HCT116 (cell line): Measurements from ENCODE around the gene SPON1. TPM values are rescaled to one million over a fixed set of nuclear protein-coding genes. Genes with fewer than 3 reads are reported as not detected.
"Not testable (repeated sequence)": the region's sequence is repeated elsewhere in the genome, so short reads cannot be mapped to it uniquely, and the experiment has no call there.

Experiments
- ATAC-seq: fragments of 200-7000 bp; cut with Tn5 transposase; 2 replicates; pipeline ENCODE4 v1.9.1; 2020; ENCODE audit warnings: mild to moderate bottlenecking, moderate library complexity
- BruUV-seq: library from RNA; stranded (reverse); fragments of 400-500 nt; replicated peaks from 2 replicates; lab custom pipeline; 2021; lab: Mats Ljungman, UMichigan
- CTCF ChIA-PET: fragments of 300-600 bp; sonication (Branson Sonifier 250); formaldehyde crosslinking; loops from one replicate; lab custom pipeline; 2021; ENCODE audit warnings: antibody characterized with exemption; lab: Charles Lee
- POLR2A ChIA-PET: fragments of 300-600, 350-600 bp; sonication (Branson Sonifier 250); formaldehyde crosslinking; loops from one replicate; lab custom pipeline; 2021; ENCODE audit warnings: antibody characterized with exemption; lab: Charles Lee
- RAD21 ChIA-PET, 2 experiments: fragments of 300-600 bp; sonication (Branson Sonifier 250); formaldehyde crosslinking; loops; one replicate each; lab custom pipeline; 2023; ENCODE audit warnings: low total read pairs in 2 of 2; ENCODE audit not compliant: uncharacterized antibody in 2 of 2, unreplicated experiment in 2 of 2, low non-redundant PET in 1 of 2; lab: Charles Lee
- DNase-seq: peaks from one replicate; pipeline ENCODE4 v3.0.0-alpha.2; 2010; ENCODE audit warnings: low read depth, low spot score
- H2AFZ ChIP-seq: fragments of 200-600 bp; shearing (Covaris generic), sonication (generic); 2 replicates; pipeline ENCODE4 v1.6.1; 2017; ENCODE audit warnings: low read depth, mixed run types, mixed read lengths, antibody characterized with exemption, low read length; ENCODE audit not compliant: poor library complexity, severe bottlenecking
- H3K27ac ChIP-seq: 2 replicates; pipeline ENCODE4 v1.5.1; 2012; ENCODE audit warnings: low read depth, low read length
- H3K27me3 ChIP-seq: fragments of 200-600 bp; sonication (generic); 2 replicates; pipeline ENCODE4 v1.6.1; 2016; ENCODE audit warnings: mixed run types, low read length, mixed read lengths; ENCODE audit not compliant: insufficient read depth
- H3K36me3 ChIP-seq, 2 experiments: fragments of 200-500 bp in 1 of 2; fragments of 200-600 bp in 1 of 2; sonication (Bioruptor generic) in 1 of 2; sonication (generic) in 1 of 2; 2 replicates each; pipeline versions ENCODE4 v1.5.1 to v1.6.1; 2014 to 2016; ENCODE audit warnings: low read length in 2 of 2, inconsistent platforms in 1 of 2, mixed read lengths in 1 of 2, mixed run types in 1 of 2; ENCODE audit not compliant: insufficient read depth in 2 of 2, control insufficient read depth in 1 of 2
- H3K4me1 ChIP-seq, 2 experiments: fragments of 200-600 bp in 1 of 2; sonication (generic) in 1 of 2; 2 replicates each; pipeline versions ENCODE4 v1.5.1 to v1.6.1; 2012 to 2017; ENCODE audit warnings: low read length in 2 of 2, inconsistent platforms in 1 of 2, mild to moderate bottlenecking in 1 of 2, mixed read lengths in 1 of 2, mixed run types in 1 of 2, moderate library complexity in 1 of 2; ENCODE audit not compliant: insufficient read depth in 2 of 2, control insufficient read depth in 1 of 2
- H3K4me2 ChIP-seq: fragments of 200-600 bp; sonication (generic); 2 replicates; pipeline ENCODE4 v1.6.1; 2017; ENCODE audit warnings: mixed run types, low read length, mixed read lengths
- H3K4me3 ChIP-seq, 2 experiments: fragments of 200-600 bp in 1 of 2; sonication (generic) in 1 of 2; replicated peaks in 1 of 2; 2 replicates each; pipeline ENCODE4 v1.5.1; 2011 to 2016; ENCODE audit warnings: low read length in 2 of 2, control low read depth in 1 of 2, low read depth in 1 of 2, mild to moderate bottlenecking in 1 of 2, mixed read lengths in 1 of 2, mixed run types in 1 of 2
- H3K79me2 ChIP-seq: fragments of 200-600 bp; sonication (generic); 2 replicates; pipeline ENCODE4 v1.6.1; 2017; ENCODE audit warnings: mild to moderate bottlenecking, mixed run types, low read length, moderate library complexity, mixed read lengths; ENCODE audit not compliant: insufficient read depth
- H3K9ac ChIP-seq: fragments of 200-600 bp; sonication (generic); 2 replicates; pipeline ENCODE4 v1.6.1; 2016; ENCODE audit warnings: low read length, mixed read lengths
- H3K9me2 ChIP-seq: fragments of 200-600 bp; sonication (generic), shearing (Covaris generic); 2 replicates; pipeline ENCODE4 v1.6.1; 2017; ENCODE audit warnings: mixed run types, mild to moderate bottlenecking, moderate library complexity; ENCODE audit not compliant: insufficient read depth
- H3K9me3 ChIP-seq, 2 experiments: fragments of 200-500 bp in 1 of 2; fragments of 200-600 bp in 1 of 2; sonication (Bioruptor generic) in 1 of 2; sonication (generic) in 1 of 2; 2 replicates each; pipeline ENCODE4 v1.6.1; 2014 to 2017; ENCODE audit warnings: low read length in 2 of 2, mixed read lengths in 2 of 2, inconsistent platforms in 1 of 2, low read depth in 1 of 2, mild to moderate bottlenecking in 1 of 2, mixed run types in 1 of 2, moderate library complexity in 1 of 2; ENCODE audit not compliant: control insufficient read depth in 1 of 2, insufficient read depth in 1 of 2
- H4K20me1 ChIP-seq: fragments of 200-600 bp; sonication (generic), shearing (Covaris generic); 2 replicates; pipeline ENCODE4 v1.6.1; 2017; ENCODE audit warnings: mixed run types, mild to moderate bottlenecking, moderate library complexity; ENCODE audit not compliant: insufficient read depth
- CBX3 ChIP-seq: IDR thresholded peaks from 2 replicates; pipeline ENCODE4 v1.6.1; 2012; ENCODE audit warnings: low read depth
- CEBPB ChIP-seq: IDR thresholded peaks from 2 replicates; pipeline ENCODE4 v1.6.1; 2012; ENCODE audit warnings: low read depth
- ELF1 ChIP-seq: IDR thresholded peaks from 2 replicates; pipeline ENCODE4 v1.6.1; 2012; ENCODE audit warnings: low read depth, borderline replicate concordance
- EZH2 ChIP-seq: fragments of 200-600 bp; sonication (generic); IDR thresholded peaks from 2 replicates; pipeline ENCODE4 v1.6.1; 2017; ENCODE audit warnings: antibody characterized with exemption, mixed run types
- FOSL1 ChIP-seq: IDR thresholded peaks from 2 replicates; pipeline ENCODE4 v1.6.1; 2012; ENCODE audit warnings: low read depth
- JUND ChIP-seq: IDR thresholded peaks from 2 replicates; pipeline ENCODE4 v1.6.1; 2012
- POLR2A ChIP-seq: IDR thresholded peaks from 2 replicates; pipeline ENCODE4 v1.7.0; 2011; ENCODE audit warnings: borderline replicate concordance; ENCODE audit not compliant: insufficient read depth, insufficient read length; ENCODE audit errors: extremely low read depth
- POLR2AphosphoS5 ChIP-seq: IDR thresholded peaks from 2 replicates; pipeline ENCODE4 v1.6.1; 2011; ENCODE audit warnings: mild to moderate bottlenecking, low read depth, low read length, moderate library complexity
- TCF7L2 ChIP-seq: IDR thresholded peaks from 2 replicates; pipeline ENCODE4 v1.7.0; 2011; ENCODE audit warnings: borderline replicate concordance, inconsistent platforms; ENCODE audit not compliant: insufficient read depth, insufficient read length; ENCODE audit errors: extremely low read depth
- ZFX ChIP-seq: fragments of 450-650 bp; IDR thresholded peaks from 2 replicates; pipeline ENCODE4 v1.6.1; 2017
- ZNF274 ChIP-seq: fragments of 200-500 bp; sonication (Bioruptor generic); IDR thresholded peaks from 2 replicates; pipeline ENCODE4 v1.6.1; 2014; ENCODE audit warnings: mild to moderate bottlenecking, low read depth, low read length, inconsistent platforms
- intact Hi-C: fragments of 100-400 bp; cut with micrococcal nuclease; formaldehyde crosslinking; loops from 2 replicates; pipeline ENCODE4 v1.10.0; 2022
- total RNA-seq: library from RNA; stranded (reverse); gene quantifications from one replicate; pipeline ENCODE4 v1.2.1, GENCODE V29; 2021; ENCODE audit not compliant: unreplicated experiment
- TF ChIP-seq, protein P1 (sequence below): IDR thresholded peaks from 2 replicates; pipeline ENCODE4 v1.6.1; 2012
- TF ChIP-seq, protein P2 (sequence below): IDR thresholded peaks from 2 replicates; pipeline ENCODE4 v1.6.1; 2012
- TF ChIP-seq, protein P3 (sequence below), 3 experiments: fragments of 200-600 bp in 1 of 3; sonication (generic) in 1 of 3; IDR thresholded peaks in 2 of 3; conservative IDR thresholded peaks in 1 of 3; 2 replicates each; pipeline ENCODE4 v1.5.1; 2012 to 2017; ENCODE audit warnings: low read depth in 2 of 3, low read length in 2 of 3, antibody characterized with exemption in 1 of 3, borderline replicate concordance in 1 of 3, control low read depth in 1 of 3, mild to moderate bottlenecking in 1 of 3, mixed read lengths in 1 of 3, mixed run types in 1 of 3, moderate library complexity in 1 of 3; ENCODE audit not compliant: insufficient read depth in 1 of 3

The SPON1 gene
- total RNA-seq, 1 experiment from 2014 or later, result 0.17 TPM

DNA sequence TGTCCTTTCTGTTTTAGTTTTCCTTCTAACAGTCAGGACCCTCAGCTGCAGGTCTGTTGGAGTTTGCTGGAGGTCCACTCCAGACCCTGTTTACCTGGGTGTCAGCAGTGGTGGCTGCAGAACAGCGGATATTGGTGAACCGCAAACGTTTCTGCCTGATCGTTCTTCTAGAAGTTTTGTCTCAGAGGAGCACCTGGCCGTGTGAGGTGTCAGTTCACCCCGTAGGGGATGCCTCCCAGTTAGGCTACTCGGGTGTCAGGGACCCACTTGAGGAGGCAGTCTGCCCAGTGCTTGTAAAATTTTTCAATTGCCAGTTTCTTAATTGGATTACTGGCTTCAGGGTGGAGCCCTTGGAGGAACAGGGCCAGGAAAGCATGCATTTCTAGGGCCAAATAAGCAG, 211.2 kb downstream of the SPON1 start:
- H3K4me3 ChIP-seq, H3K4me1 ChIP-seq, H3K27me3 ChIP-seq, intact Hi-C loops, BruUV-seq, H3K79me2 ChIP-seq, H2AFZ ChIP-seq, CTCF ChIA-PET, H3K36me3 ChIP-seq, ATAC-seq, H4K20me1 ChIP-seq, POLR2A ChIA-PET, H3K9ac ChIP-seq, H3K4me2 ChIP-seq, H3K9me3 ChIP-seq, RAD21 ChIA-PET, H3K27ac ChIP-seq, H3K9me2 ChIP-seq, DNase-seq: not testable (repeated sequence)

DNA sequence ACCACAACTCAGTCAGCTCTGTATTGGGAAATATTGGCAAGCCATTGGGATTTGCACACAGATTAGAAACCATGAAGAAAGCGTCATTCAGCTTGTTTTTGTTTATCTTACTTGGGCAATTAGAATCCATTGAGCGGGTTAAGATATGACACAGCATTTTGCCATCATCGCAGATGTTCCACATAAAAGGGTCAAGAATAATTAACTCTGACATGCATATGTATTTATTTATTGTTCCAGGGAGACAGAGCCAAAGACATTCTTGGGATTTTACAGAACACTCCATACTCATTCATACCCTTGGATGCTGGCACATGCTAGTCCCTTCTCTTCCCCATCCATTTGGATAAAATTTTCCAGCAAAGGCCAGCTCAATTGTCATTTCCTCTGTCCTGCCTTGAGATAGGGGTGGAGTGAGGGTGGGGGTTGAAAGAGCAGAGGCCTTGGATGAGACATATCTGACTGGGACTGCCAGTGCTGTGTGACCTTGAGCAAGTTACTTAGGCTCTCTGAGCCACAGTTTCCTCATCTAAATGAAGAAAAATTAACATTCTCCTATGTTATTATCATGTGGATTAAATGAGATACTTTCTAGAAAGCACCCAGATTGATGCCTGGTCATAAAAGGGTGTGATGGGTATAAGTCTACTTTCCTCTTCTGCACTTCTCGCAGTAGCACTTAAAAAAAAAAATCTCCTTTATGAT, 216.7 kb downstream of the SPON1 start:
- Histone ChIP-seq H3K36me3 (no peaks in the 10 kb centered on the region), H3K4me2 (no peak overlapping the region), H3K27me3 (no peaks in the 10 kb centered on the region), H4K20me1 (no peaks in the 10 kb centered on the region), H3K79me2 (no peaks in the 10 kb centered on the region), H3K9me3 (no peaks in the 10 kb centered on the region), H3K4me1 (peaks cover 0 to 5% of the 10 kb centered on the region in 2 experiments; a peak in 1 of 4 replicates), H2AFZ (no peak overlapping the region), H3K27ac (no peak overlapping the region)
- CTCF ChIA-PET, result no interaction called here
- intact Hi-C loops, result no loop called here
- no peak for DNase-seq
- no peak for TF ChIP-seq FOSL1
- no peak for TF ChIP-seq ELF1
- no peak for TF ChIP-seq CEBPB
- TF ChIP-seq ZFX, result no peak
- TF ChIP-seq, protein P1, sequence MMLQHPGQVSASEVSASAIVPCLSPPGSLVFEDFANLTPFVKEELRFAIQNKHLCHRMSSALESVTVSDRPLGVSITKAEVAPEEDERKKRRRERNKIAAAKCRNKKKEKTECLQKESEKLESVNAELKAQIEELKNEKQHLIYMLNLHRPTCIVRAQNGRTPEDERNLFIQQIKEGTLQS, result no peak
- TF ChIP-seq, protein P2, sequence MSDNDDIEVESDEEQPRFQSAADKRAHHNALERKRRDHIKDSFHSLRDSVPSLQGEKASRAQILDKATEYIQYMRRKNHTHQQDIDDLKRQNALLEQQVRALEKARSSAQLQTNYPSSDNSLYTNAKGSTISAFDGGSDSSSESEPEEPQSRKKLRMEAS, result no peak
- no peak for TF ChIP-seq EZH2
- TF ChIP-seq TCF7L2, result no peak
- TF ChIP-seq POLR2A, result no peak
- no peak for TF ChIP-seq CBX3
- TF ChIP-seq ZNF274, result no peak
- no peak for TF ChIP-seq POLR2AphosphoS5
- no peak for TF ChIP-seq JUND
- TF ChIP-seq, protein P3, sequence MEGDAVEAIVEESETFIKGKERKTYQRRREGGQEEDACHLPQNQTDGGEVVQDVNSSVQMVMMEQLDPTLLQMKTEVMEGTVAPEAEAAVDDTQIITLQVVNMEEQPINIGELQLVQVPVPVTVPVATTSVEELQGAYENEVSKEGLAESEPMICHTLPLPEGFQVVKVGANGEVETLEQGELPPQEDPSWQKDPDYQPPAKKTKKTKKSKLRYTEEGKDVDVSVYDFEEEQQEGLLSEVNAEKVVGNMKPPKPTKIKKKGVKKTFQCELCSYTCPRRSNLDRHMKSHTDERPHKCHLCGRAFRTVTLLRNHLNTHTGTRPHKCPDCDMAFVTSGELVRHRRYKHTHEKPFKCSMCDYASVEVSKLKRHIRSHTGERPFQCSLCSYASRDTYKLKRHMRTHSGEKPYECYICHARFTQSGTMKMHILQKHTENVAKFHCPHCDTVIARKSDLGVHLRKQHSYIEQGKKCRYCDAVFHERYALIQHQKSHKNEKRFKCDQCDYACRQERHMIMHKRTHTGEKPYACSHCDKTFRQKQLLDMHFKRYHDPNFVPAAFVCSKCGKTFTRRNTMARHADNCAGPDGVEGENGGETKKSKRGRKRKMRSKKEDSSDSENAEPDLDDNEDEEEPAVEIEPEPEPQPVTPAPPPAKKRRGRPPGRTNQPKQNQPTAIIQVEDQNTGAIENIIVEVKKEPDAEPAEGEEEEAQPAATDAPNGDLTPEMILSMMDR (IDR thresholded peaks at IDR 0.05 in 2 of 3, conservative IDR thresholded peaks at IDR 0.05 in 1 of 3; ENCODE audit: borderline replicate concordance in 1 of 3, insufficient read depth in 1 of 3, low read depth in 2 of 3, low read length in 2 of 3), result no peak
- TF ChIP-seq, all 23 proteins: peak for 0
- BruUV-seq, result no TSS peak
- RAD21 ChIA-PET, result no interaction called here
- no peak for ATAC-seq
- Histone ChIP-seq H3K9me2 (no peaks in the 10 kb centered on the region), H3K9ac (no peak overlapping the region), H3K4me3 (no peak overlapping the region)
- POLR2A ChIA-PET, result no interaction called here
